H1 (cell line): ENCODE data around the gene DPF1. TPM values are rescaled to one million over a fixed set of nuclear protein-coding genes. Genes with fewer than 3 reads are reported as not detected.

Experiments used
- CTCF ChIA-PET: fragments of 300-600 bp; sonication (Branson Sonifier 250); formaldehyde crosslinking; loops from one replicate; lab custom pipeline; 2021; ENCODE audit not compliant: partially characterized antibody; lab: Charles Lee
- POLR2A ChIA-PET: fragments of 300-600 bp; sonication (Branson Sonifier 250); formaldehyde crosslinking; loops from one replicate; lab custom pipeline; 2021; ENCODE audit warnings: inconsistent platforms; ENCODE audit not compliant: partially characterized antibody; lab: Charles Lee
- DNase-seq, 2 experiments: peaks; one replicate each; pipeline versions ENCODE4 v3.0.0 to v3.0.0-alpha.2; 2010 to 2022; ENCODE audit warnings: low spot score in 2 of 2, low read depth in 1 of 2, mixed read lengths in 1 of 2
- FAIRE-seq: peaks from 2 replicates; lab custom pipeline; 2011; peaks lifted over from hg19 to GRCh38; lab: Jason Lieb, UNC
- H2AFZ ChIP-seq: 2 replicates; pipeline ENCODE4 v1.8.1; 2012; ENCODE audit warnings: low read length, inconsistent platforms
- H2AK5ac ChIP-seq: 2 replicates; pipeline ENCODE4 v1.6.1; 2013; ENCODE audit warnings: low read depth, low read length
- H2BK120ac ChIP-seq: replicated peaks from 2 replicates; pipeline ENCODE3; 2013; ENCODE audit warnings: low read depth, low read length, inconsistent platforms
- H2BK12ac ChIP-seq: 2 replicates; pipeline ENCODE4 v1.6.1; 2013; ENCODE audit warnings: low read depth, low read length
- H2BK15ac ChIP-seq: 2 replicates; pipeline ENCODE4 v1.6.1; 2013; ENCODE audit warnings: low read length
- H2BK20ac ChIP-seq: 2 replicates; pipeline ENCODE4 v1.6.1; 2013; ENCODE audit warnings: low read length
- H2BK5ac ChIP-seq: 2 replicates; pipeline ENCODE4 v1.6.1; 2013; ENCODE audit warnings: low read depth, low read length
- H3K14ac ChIP-seq: 2 replicates; pipeline ENCODE4 v1.6.1; 2013; ENCODE audit warnings: inconsistent platforms; ENCODE audit not compliant: insufficient read length
- H3K18ac ChIP-seq: 2 replicates; pipeline ENCODE4 v1.6.1; 2013; ENCODE audit warnings: low read length; ENCODE audit errors: extremely low read depth
- H3K23ac ChIP-seq: 2 replicates; pipeline ENCODE4 v1.6.1; 2013; ENCODE audit warnings: inconsistent platforms; ENCODE audit not compliant: insufficient read length
- H3K23me2 ChIP-seq: 2 replicates; pipeline ENCODE4 v1.6.1; 2013; ENCODE audit warnings: low read depth, low read length
- H3K27ac ChIP-seq: 2 replicates; pipeline ENCODE4 v1.6.1; 2011; ENCODE audit warnings: low read depth, low read length, inconsistent platforms
- H3K27me3 ChIP-seq, 4 experiments: replicated peaks in 1 of 4; 1 replicate in 1 of 4; 2 replicates in 3 of 4; pipeline versions ENCODE4 v1.6.1 to v1.8.1; 2011 to 2013; ENCODE audit warnings: low read length in 3 of 4, mild to moderate bottlenecking in 3 of 4, inconsistent platforms in 2 of 4, mixed read lengths in 2 of 4, moderate library complexity in 1 of 4; ENCODE audit not compliant: control insufficient read depth in 3 of 4, insufficient read depth in 3 of 4; ENCODE audit errors: extremely low read depth in 1 of 4
- H3K36me3 ChIP-seq, 4 experiments: 2 replicates each; pipeline versions ENCODE4 v1.6.1 to v1.8.1; 2011 to 2013; ENCODE audit warnings: mild to moderate bottlenecking in 4 of 4, low read length in 3 of 4, moderate library complexity in 2 of 4, control low read depth in 1 of 4, inconsistent platforms in 1 of 4; ENCODE audit not compliant: insufficient read depth in 4 of 4, control insufficient read depth in 2 of 4
- H3K4ac ChIP-seq: replicated peaks from 2 replicates; pipeline ENCODE3; 2013; ENCODE audit warnings: low read length, low read depth, mixed read lengths, inconsistent platforms; ENCODE audit not compliant: insufficient read length
- H3K4me1 ChIP-seq, 4 experiments: replicated peaks in 1 of 4; 1 replicate in 1 of 4; 2 replicates in 3 of 4; pipeline versions ENCODE4 v1.6.1 to v1.8.1; 2011 to 2013; ENCODE audit warnings: low read length in 3 of 4, inconsistent platforms in 2 of 4, mixed read lengths in 1 of 4; ENCODE audit not compliant: insufficient read depth in 4 of 4, control insufficient read depth in 3 of 4
- H3K4me2 ChIP-seq, 2 experiments: 2 replicates each; pipeline versions ENCODE4 v1.6.1 to v1.8.1; 2011 to 2013; ENCODE audit warnings: low read depth in 2 of 2, low read length in 2 of 2, control low read depth in 1 of 2, inconsistent platforms in 1 of 2, mild to moderate bottlenecking in 1 of 2; ENCODE audit not compliant: insufficient read depth in 1 of 2
- H3K4me3 ChIP-seq, 4 experiments: fragments of 200-600, 300-600 bp in 1 of 4; sonication (generic), shearing (Covaris generic), sonication (Bioruptor Twin) in 1 of 4; 2 replicates each; pipeline versions ENCODE4 v1.5.1 to v1.8.1; 2011 to 2016; ENCODE audit warnings: low read length in 4 of 4, low read depth in 3 of 4, control low read depth in 2 of 4, inconsistent platforms in 2 of 4, mild to moderate bottlenecking in 2 of 4, mixed read lengths in 1 of 4, moderate library complexity in 1 of 4; ENCODE audit not compliant: insufficient read depth in 2 of 4; ENCODE audit errors: extremely low read depth in 1 of 4
- H3K56ac ChIP-seq: replicated peaks from 2 replicates; pipeline ENCODE3; 2013; ENCODE audit warnings: low read depth, mild to moderate bottlenecking, mixed read lengths, low read length, inconsistent platforms; ENCODE audit not compliant: insufficient read length
- H3K79me1 ChIP-seq: 2 replicates; pipeline ENCODE4 v1.6.1; 2013; ENCODE audit warnings: low read depth, low read length, control low read depth
- H3K79me2 ChIP-seq, 2 experiments: 2 replicates each; pipeline versions ENCODE4 v1.6.1 to v1.8.1; 2012 to 2013; ENCODE audit warnings: low read length in 2 of 2, mild to moderate bottlenecking in 2 of 2, inconsistent platforms in 1 of 2; ENCODE audit not compliant: insufficient read depth in 2 of 2, control insufficient read depth in 1 of 2
- H3K9ac ChIP-seq, 4 experiments: replicated peaks in 1 of 4; 1 replicate in 1 of 4; 2 replicates in 3 of 4; pipeline versions ENCODE4 v1.6.1 to v1.8.1; 2011 to 2013; ENCODE audit warnings: low read depth in 3 of 4, low read length in 3 of 4, control low read depth in 2 of 4, mild to moderate bottlenecking in 2 of 4, moderate library complexity in 2 of 4, inconsistent platforms in 1 of 4; ENCODE audit errors: extremely low read depth in 1 of 4
- H3K9me3 ChIP-seq, 2 experiments: 2 replicates each; pipeline versions ENCODE4 v1.6.1 to v1.8.1; 2012 to 2013; ENCODE audit warnings: mild to moderate bottlenecking in 2 of 2, moderate library complexity in 2 of 2, control low read depth in 1 of 2, inconsistent platforms in 1 of 2, low read depth in 1 of 2, low read length in 1 of 2, mixed read lengths in 1 of 2; ENCODE audit not compliant: insufficient read depth in 2 of 2
- H4K20me1 ChIP-seq, 2 experiments: replicated peaks in 1 of 2; 2 replicates each; pipeline versions ENCODE3 to v1.8.1; 2011 to 2013; ENCODE audit warnings: inconsistent platforms in 2 of 2, low read length in 2 of 2, mild to moderate bottlenecking in 1 of 2; ENCODE audit not compliant: insufficient read depth in 2 of 2, control insufficient read depth in 1 of 2
- H4K5ac ChIP-seq: 2 replicates; pipeline ENCODE4 v1.6.1; 2013; ENCODE audit warnings: low read length, low read depth, mixed read lengths, inconsistent platforms; ENCODE audit not compliant: insufficient read length
- H4K8ac ChIP-seq: 2 replicates; pipeline ENCODE4 v1.8.0; 2013; ENCODE audit warnings: mild to moderate bottlenecking, moderate library complexity, low read length, inconsistent platforms; ENCODE audit not compliant: insufficient read depth; ENCODE audit errors: extremely low read depth
- H4K91ac ChIP-seq: replicated peaks from 2 replicates; pipeline ENCODE3; 2013; ENCODE audit warnings: low read length, mixed read lengths, inconsistent platforms; ENCODE audit not compliant: insufficient read length
- ATF2 ChIP-seq: IDR thresholded peaks from 2 replicates; pipeline ENCODE4 v1.6.1; 2012; ENCODE audit warnings: low read length, inconsistent platforms
- CHD1 ChIP-seq: IDR thresholded peaks from 2 replicates; pipeline ENCODE4 v1.6.1; 2012; ENCODE audit warnings: low read depth, low read length, improper control_type of control experiment
- CTCF ChIP-seq, 3 experiments: IDR thresholded peaks; 1 replicate in 2 of 3; 2 replicates in 1 of 3; pipeline versions ENCODE4 v1.5.1 to v1.6.1; 2011; ENCODE audit warnings: low read length in 3 of 3, mild to moderate bottlenecking in 3 of 3, inconsistent platforms in 2 of 3, low read depth in 1 of 3, moderate library complexity in 1 of 3; ENCODE audit not compliant: insufficient read depth in 1 of 3; ENCODE audit errors: control extremely low read depth in 1 of 3
- EGR1 ChIP-seq: IDR thresholded peaks from 2 replicates; pipeline ENCODE4 v1.6.1; 2011; ENCODE audit warnings: low read depth, low read length, borderline replicate concordance
- RXRA ChIP-seq: IDR thresholded peaks from 2 replicates; pipeline ENCODE4 v1.6.1; 2011; ENCODE audit warnings: low read depth, mild to moderate bottlenecking, low read length, moderate library complexity; ENCODE audit not compliant: insufficient read depth
- SIN3A ChIP-seq, 2 experiments: IDR thresholded peaks in 1 of 2; conservative IDR thresholded peaks in 1 of 2; 2 replicates each; pipeline ENCODE4 v1.6.1; 2011 to 2012; ENCODE audit warnings: low read length in 2 of 2, improper control_type of control experiment in 1 of 2, low read depth in 1 of 2, mild to moderate bottlenecking in 1 of 2
- SP2 ChIP-seq: IDR thresholded peaks from 2 replicates; pipeline ENCODE4 v1.6.1; 2012; ENCODE audit warnings: mild to moderate bottlenecking, low read length, inconsistent platforms
- SUZ12 ChIP-seq: fragments of 200-600 bp; sonication (generic); IDR thresholded peaks from 2 replicates; pipeline ENCODE4 v1.6.1; 2012; ENCODE audit warnings: mild to moderate bottlenecking, inconsistent platforms, low read length, moderate library complexity, mixed read lengths
- YY1 ChIP-seq: IDR thresholded peaks from 2 replicates; pipeline ENCODE4 v1.6.1; 2011; ENCODE audit warnings: low read depth, mild to moderate bottlenecking, low read length
- WGBS, 2 experiments: shearing (Covaris generic) in 1 of 2; methylation state at CpG; one replicate each; pipeline versions ENCODE4 v1.1.6 to v1.1.7; 2013 to 2015; ENCODE audit warnings: low lambda C conversion rate in 2 of 2, mixed read lengths in 2 of 2, inconsistent platforms in 1 of 2, low coverage in 1 of 2, missing lambda C conversion rate in 1 of 2; ENCODE audit not compliant: insufficient replicate concordance in 2 of 2, insufficient coverage in 1 of 2, insufficient read length in 1 of 2; ENCODE audit errors: extremely low coverage in 1 of 2, missing lambda C conversion rate in 1 of 2; 5-methylcytosine and 5-hydroxymethylcytosine counted together
- polyA plus RNA-seq, 7 experiments: library from polyadenylated mRNA; depleted of rRNA in 3 of 7; stranded (reverse) in 5 of 7; unstranded in 2 of 7; fragments of >200 nt in 5 of 7; fragments of 200-250 nt in 2 of 7; gene quantifications; 1 replicate in 5 of 7; 2 replicates in 1 of 7; 4 replicates in 1 of 7; pipeline versions ENCODE4 v1.2.1 to v1.2.3, GENCODE V29; 2011 to 2013; ENCODE audit warnings: missing spikeins in 2 of 7, mixed read lengths in 2 of 7
- total RNA-seq: library from RNA; stranded (reverse); fragmentation: NEBNext Ultra II Directional; extraction: Animal tissue kit (Norgen Biotek cat#: 25700); gene quantifications from 2 replicates; pipeline ENCODE4 v1.2.1, GENCODE V29; 2021

DPF1 gene
- total and polyA plus RNA-seq, 2 of the 8 experiments (the other 6 are each of a cell fraction or from before 2014, with no cell fraction given), result 12.9 to 15.6 TPM

- DNase-seq (no peak), FAIRE-seq (no peak)
- Histone ChIP-seq H4K5ac (no peak overlapping the region), H2BK12ac (no peak overlapping the region), H3K9ac (0 out of 7 replicates have a peak overlapping the region, but pooled peaks of 1 of the 4 experiments have one; percentile 18), H3K18ac (no peak overlapping the region), H3K4me1 (peaks cover 12 to 31% (median 19%) of the 10 kb centered on the region in 4 experiments), H3K36me3 (0 out of 8 replicates have a peak, but pooled peaks cover 0 to 5% (median 0%) of the 10 kb centered on the region in 4 experiments), H2BK20ac (no peak overlapping the region), H2AFZ (no peak overlapping the region), H3K4ac (no peak overlapping the region), H3K4me3 (no peak overlapping the region), H3K9me3 (no peaks in the 10 kb centered on the region), H3K79me1 (peaks cover 24% of the 10 kb centered on the region), H4K8ac (no peak overlapping the region), H3K4me2 (peak overlapping the region in 1 of 2 experiments; percentile 100; a peak in 1 of 4 replicates), H2BK5ac (peak overlapping the region; percentile 21; the same call in 1 of the 2 replicates), H4K91ac (no peak overlapping the region), H3K27me3 (no peaks in the 10 kb centered on the region), H3K14ac (no peak overlapping the region), H2AK5ac (0 out of 2 replicates have a peak overlapping the region, but pooled peaks have one; percentile 57), H3K23ac (no peak overlapping the region), H3K23me2 (peaks cover 7% of the 10 kb centered on the region), H3K27ac (no peak overlapping the region), H3K56ac (no peak overlapping the region), H2BK15ac (no peak overlapping the region), H4K20me1 (peaks cover 14 to 24% of the 10 kb centered on the region in 2 experiments), H2BK120ac (no peak overlapping the region), H3K79me2 (peaks cover 37 to 82% of the 10 kb centered on the region in 2 experiments)
- WGBS, 2 experiments, result 73% methylated on average over 8 of the region's 8 CpGs; no CpG with 5 or more reads in 1 of the 2 experiments
- POLR2A ChIA-PET, result interaction anchor here (1.0 to 1.4 kb wide), 2 partner anchors 11 to 13 kb away, joined by 3 read pairs; no protein-coding TSS in a partner anchor
- CTCF ChIA-PET, result interaction anchor here (1.0 to 8.6 kb wide), 8 partner anchors 9 to 43 kb away, joined by 3 to 84 read pairs (median 4); no protein-coding TSS in a partner anchor
- TF ChIP-seq EGR1, result no peak
- no peak for TF ChIP-seq ATF2
- no peak for TF ChIP-seq CTCF (IDR thresholded peaks at IDR 0.05; ENCODE audit: control extremely low read depth in 1 of 3, insufficient read depth in 1 of 3, low read depth in 1 of 3, low read length in 3 of 3)
- no peak for TF ChIP-seq SUZ12
- no peak for TF ChIP-seq RXRA
- TF ChIP-seq CHD1, result no peak
- TF ChIP-seq SIN3A (conservative IDR thresholded peaks at IDR 0.05 in 1 of 2, IDR thresholded peaks at IDR 0.05 in 1 of 2; ENCODE audit: low read depth in 1 of 2, low read length in 2 of 2), result no peak
- no peak for TF ChIP-seq SP2
- TF ChIP-seq YY1, result no peak
These were observed 44.5 kb upstream of the DPF1 start for GRCh38 chr19:38268539-38268938.
